Hair follicular keratinocyte (primary cell): ENCODE results near the gene SND1. TPM values are rescaled to one million over a fixed set of nuclear protein-coding genes. Genes with fewer than 3 reads are reported as not detected.

Source experiments
- total RNA-seq: library from RNA; depleted of rRNA; stranded (reverse); fragments of >200 nt; gene quantifications from 2 replicates; pipeline ENCODE4 v1.2.3, GENCODE V29; 2015

Gene SND1
- 204 and 242 TPM in 2 replicates for total RNA-seq

DNA sequence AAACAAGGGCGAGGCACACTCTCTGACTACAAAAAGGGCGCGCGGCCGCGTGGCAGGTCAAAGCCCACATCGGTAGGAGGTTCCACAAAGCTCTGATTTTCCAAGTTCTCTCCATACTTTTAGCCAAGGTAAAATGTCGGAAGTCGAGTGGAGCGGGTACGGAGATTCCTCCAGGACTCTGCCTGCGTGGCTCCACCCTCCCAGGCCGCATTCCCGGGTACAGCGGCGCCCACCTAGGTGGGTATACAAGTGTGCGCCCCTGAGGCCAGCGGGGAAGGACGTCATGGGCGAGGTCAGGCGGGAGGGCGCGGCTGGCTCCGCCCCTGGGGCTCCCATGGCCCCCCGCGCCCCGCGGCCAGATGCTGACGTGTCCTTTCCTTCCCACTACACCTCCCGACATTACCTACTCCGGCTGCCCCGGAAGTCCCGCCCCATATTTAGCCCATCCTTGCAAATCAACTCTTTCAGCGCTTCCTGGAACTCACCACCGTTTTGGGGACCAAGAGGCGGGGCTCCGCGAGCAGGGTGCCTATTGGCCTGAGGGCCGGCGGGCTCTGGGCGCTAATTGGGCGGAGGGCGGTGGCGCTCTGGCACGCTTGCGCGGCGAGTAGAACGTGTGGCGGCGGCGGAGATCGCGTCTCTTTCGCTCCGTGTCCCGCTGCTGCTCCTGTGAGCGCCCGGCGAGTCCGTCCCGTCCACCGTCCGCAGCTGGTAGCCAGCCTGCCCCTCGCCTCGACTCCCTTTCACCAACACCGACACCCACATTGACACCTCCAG, at the start of gene SND1:
Gene SND1 (plus strand): TSS at position 639 of the 777 bp plus-strand sequence. CDS start 180 bp downstream, outside the sequence.

DNA sequence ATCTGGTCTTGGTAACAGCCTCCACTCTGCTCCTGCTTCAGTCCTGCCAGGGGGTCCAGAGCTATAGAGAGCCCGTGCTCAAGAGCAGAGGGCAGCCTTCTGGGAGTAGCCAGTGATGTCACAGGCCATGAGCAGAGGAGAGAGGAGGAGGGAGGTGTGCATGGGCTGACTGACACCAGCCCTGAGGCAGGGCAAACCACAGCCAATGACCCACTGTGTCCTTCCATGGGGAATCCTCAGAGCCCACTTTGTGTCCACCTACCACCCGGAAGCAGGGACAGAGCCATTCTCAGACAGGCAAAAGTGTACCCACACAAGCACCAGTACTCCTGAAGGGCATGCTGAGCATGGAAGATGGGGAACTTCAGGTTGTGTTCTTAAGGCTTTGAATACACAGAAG, 34.0 kb upstream of the SND1 start, which contains the start of gene PAX4:
Gene PAX4 (minus strand): TSS at position 101 of the 400 bp plus-strand sequence. CDS start 2,214 bp downstream, outside the sequence.

DNA sequence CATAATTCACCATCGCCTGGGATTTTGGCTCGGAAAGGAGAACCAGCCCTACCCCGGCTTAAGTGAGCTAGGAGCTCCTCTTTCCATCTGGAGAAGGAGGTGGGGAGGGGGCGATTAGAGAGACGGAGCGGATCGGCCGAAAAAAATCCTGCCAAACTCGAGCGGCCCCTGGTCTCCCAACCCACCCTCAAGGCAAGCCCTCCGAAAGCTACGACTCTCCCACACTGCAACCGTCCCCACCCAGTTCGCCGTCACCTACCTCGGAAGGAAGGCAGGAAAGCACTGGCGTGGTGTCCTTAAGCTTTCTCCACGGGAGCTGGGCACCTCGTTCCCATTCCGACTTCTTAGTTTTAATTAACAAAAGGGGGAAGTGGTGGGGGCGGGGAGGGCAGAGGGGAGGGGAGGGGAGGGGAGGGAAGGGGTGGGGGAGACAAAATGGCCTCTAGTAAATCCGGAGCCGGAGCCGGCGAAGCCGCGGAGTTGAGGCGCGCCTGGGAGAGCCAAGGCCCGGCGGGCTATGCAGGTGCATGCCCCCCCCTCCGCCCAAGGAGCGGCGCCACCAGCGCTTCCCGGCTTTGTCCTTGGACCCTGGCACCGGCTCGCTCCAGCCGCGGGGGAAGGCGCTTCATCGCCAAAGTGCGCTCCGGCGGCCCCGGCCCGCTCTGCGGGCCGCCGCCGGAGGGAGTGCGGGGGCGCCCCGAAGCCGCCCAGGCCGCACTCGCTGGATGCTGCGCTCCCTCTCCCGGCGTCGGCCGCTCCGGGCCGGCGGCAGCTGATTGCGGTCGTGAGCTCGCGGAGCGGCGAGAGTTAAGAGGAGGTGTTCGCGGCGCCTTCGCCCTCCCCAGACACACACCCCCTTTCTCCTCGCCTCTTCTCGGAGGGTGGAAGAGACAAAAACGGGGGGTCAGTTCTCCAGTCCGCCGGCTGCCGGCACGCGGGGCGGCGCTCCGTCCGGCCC, 378.9 kb downstream of the SND1 start, which contains the start of gene LRRC4:
Gene LRRC4 (minus strand): TSS at position 784 of the 958 bp plus-strand sequence. CDS start 797 bp downstream, outside the sequence.

Other genes with a start within 250 kb of the SND1 start
- 19.4 and 23.3 TPM in 2 replicates for gene GCC1, start 66.6 kb upstream of the SND1 start, total RNA-seq
- gene ARF5, start 63.8 kb upstream of the SND1 start, total RNA-seq, result 356 and 391 TPM in 2 replicates
- 2.4 and 6.2 TPM in 2 replicates for gene FSCN3, start 58.5 kb upstream of the SND1 start, total RNA-seq
- not detected in 2 replicates for gene PAX4, start 34.1 kb upstream of the SND1 start, total RNA-seq